Neural cell (in vitro differentiated cells): ENCODE measurements around the gene PRSS21. TPM values are rescaled to one million over a fixed set of nuclear protein-coding genes. Genes with fewer than 3 reads are reported as not detected.

Experiments used
- H2AFZ ChIP-seq: fragments of 200-600, 300-800 bp; sonication (generic), shearing (Covaris generic); 2 replicates; pipeline ENCODE4 v1.6.0; 2014; ENCODE audit warnings: low read depth, mild to moderate bottlenecking, antibody characterized with exemption, low read length, moderate library complexity
- H3F3A ChIP-seq: fragments of 200-600 bp; shearing (Covaris generic); 2 replicates; pipeline ENCODE4 v1.6.1; 2016; ENCODE audit warnings: mild to moderate bottlenecking, moderate library complexity, mixed read lengths, antibody characterized with exemption, low read length; ENCODE audit not compliant: insufficient read depth, poor library complexity, severe bottlenecking
- H3K27ac ChIP-seq: fragments of 200-600, 300-800 bp; sonication (generic), shearing (Covaris generic); 2 replicates; pipeline ENCODE4 v1.5.1; 2014; ENCODE audit warnings: mild to moderate bottlenecking, low read length, moderate library complexity
- H3K27me3 ChIP-seq: fragments of 300-800, 200-600 bp; sonication (generic), shearing (Covaris generic); 2 replicates; pipeline ENCODE4 v1.6.0; 2014; ENCODE audit warnings: mild to moderate bottlenecking, low read depth, low read length, moderate library complexity; ENCODE audit not compliant: insufficient read depth
- H3K36me3 ChIP-seq: fragments of 300-800, 200-600 bp; sonication (generic), shearing (Covaris generic); 2 replicates; pipeline ENCODE4 v1.5.1; 2014; ENCODE audit warnings: mild to moderate bottlenecking, antibody characterized with exemption, low read length, moderate library complexity; ENCODE audit not compliant: insufficient read depth
- H3K4me2 ChIP-seq: fragments of 300-800, 200-600 bp; sonication (generic), shearing (Covaris generic); 2 replicates; pipeline ENCODE4 v1.6.0; 2014; ENCODE audit warnings: mild to moderate bottlenecking, low read length
- H3K4me3 ChIP-seq: fragments of 300-800, 200-600 bp; sonication (generic), shearing (Covaris generic); 2 replicates; pipeline ENCODE4 v1.5.1; 2014; ENCODE audit warnings: mild to moderate bottlenecking, low read length, moderate library complexity
- H3K79me2 ChIP-seq: fragments of 200-600 bp; shearing (Covaris generic); replicated peaks from 2 replicates; pipeline ENCODE4 v1.6.0; 2014; ENCODE audit warnings: mild to moderate bottlenecking, low read length, moderate library complexity; ENCODE audit not compliant: insufficient read depth
- H3K9ac ChIP-seq: fragments of 300-800, 200-600 bp; sonication (generic), shearing (Covaris generic); 2 replicates; pipeline ENCODE4 v1.6.1; 2016; ENCODE audit warnings: mild to moderate bottlenecking, low read length, mixed read lengths
- H3K9me2 ChIP-seq: fragments of 200-600 bp; shearing (Covaris generic); 2 replicates; pipeline ENCODE4 v1.6.1; 2016; ENCODE audit warnings: mild to moderate bottlenecking, low read length, mixed read lengths; ENCODE audit not compliant: insufficient read depth
- H3K9me3 ChIP-seq: fragments of 200-600, 300-800 bp; sonication (generic), shearing (Covaris generic); 2 replicates; pipeline ENCODE4 v1.6.1; 2016; ENCODE audit warnings: mild to moderate bottlenecking, mixed run types, low read length, moderate library complexity, mixed read lengths
- H4K20me1 ChIP-seq: fragments of 200-600 bp; shearing (Covaris generic); 2 replicates; pipeline ENCODE4 v1.6.1; 2016; ENCODE audit warnings: mild to moderate bottlenecking, mixed run types; ENCODE audit not compliant: insufficient read depth
- EP300 ChIP-seq: fragments of 450-650 bp; conservative IDR thresholded peaks from 2 replicates; pipeline ENCODE4 v1.6.1; 2014; ENCODE audit warnings: antibody characterized with exemption, mild to moderate bottlenecking, moderate library complexity; ENCODE audit not compliant: poor library complexity, severe bottlenecking
- EZH2 ChIP-seq: fragments of 200-600, 300-800 bp; shearing (Covaris generic), sonication (generic); IDR thresholded peaks from 2 replicates; pipeline ENCODE4 v1.6.1; 2014; ENCODE audit warnings: antibody characterized with exemption, low read length, borderline replicate concordance, mild to moderate bottlenecking; ENCODE audit not compliant: insufficient read depth, poor library complexity, severe bottlenecking
- MXI1 ChIP-seq: fragments of 450-650 bp; conservative IDR thresholded peaks from 2 replicates; pipeline ENCODE4 v1.6.1; 2014; ENCODE audit warnings: antibody characterized with exemption, mild to moderate bottlenecking; ENCODE audit not compliant: poor library complexity, severe bottlenecking
- POLR2AphosphoS5 ChIP-seq: IDR thresholded peaks from 2 replicates; pipeline ENCODE4 v1.6.1; 2012
- RAD21 ChIP-seq: fragments of 450-650 bp; conservative IDR thresholded peaks from 2 replicates; pipeline ENCODE4 v1.6.1; 2014; ENCODE audit warnings: antibody characterized with exemption, mild to moderate bottlenecking, moderate library complexity
- SMC3 ChIP-seq: fragments of 450-650 bp; conservative IDR thresholded peaks from 2 replicates; pipeline ENCODE4 v1.6.1; 2014; ENCODE audit warnings: antibody characterized with exemption, mild to moderate bottlenecking, moderate library complexity; ENCODE audit not compliant: poor library complexity
- TAF1 ChIP-seq: IDR thresholded peaks from 2 replicates; pipeline ENCODE4 v1.6.1; 2012; ENCODE audit warnings: low read depth
- polyA plus RNA-seq: library from polyadenylated mRNA; depleted of rRNA; stranded (reverse); fragments of >200 nt; gene quantifications from 2 replicates; pipeline ENCODE4 v1.2.3, GENCODE V29; 2014
- TF ChIP-seq, protein P1 (sequence below): fragments of 450-650 bp; IDR thresholded peaks from 2 replicates; pipeline ENCODE4 v1.5.1; 2014; ENCODE audit warnings: antibody characterized with exemption, mild to moderate bottlenecking, moderate library complexity; ENCODE audit not compliant: poor library complexity, severe bottlenecking
- TF ChIP-seq, protein P2 (sequence below): IDR thresholded peaks from 2 replicates; pipeline ENCODE4 v1.6.1; 2012; ENCODE audit warnings: borderline replicate concordance

The PRSS21 gene
- polyA plus RNA-seq, 1 donor from 2014 or later = not detected

DNA sequence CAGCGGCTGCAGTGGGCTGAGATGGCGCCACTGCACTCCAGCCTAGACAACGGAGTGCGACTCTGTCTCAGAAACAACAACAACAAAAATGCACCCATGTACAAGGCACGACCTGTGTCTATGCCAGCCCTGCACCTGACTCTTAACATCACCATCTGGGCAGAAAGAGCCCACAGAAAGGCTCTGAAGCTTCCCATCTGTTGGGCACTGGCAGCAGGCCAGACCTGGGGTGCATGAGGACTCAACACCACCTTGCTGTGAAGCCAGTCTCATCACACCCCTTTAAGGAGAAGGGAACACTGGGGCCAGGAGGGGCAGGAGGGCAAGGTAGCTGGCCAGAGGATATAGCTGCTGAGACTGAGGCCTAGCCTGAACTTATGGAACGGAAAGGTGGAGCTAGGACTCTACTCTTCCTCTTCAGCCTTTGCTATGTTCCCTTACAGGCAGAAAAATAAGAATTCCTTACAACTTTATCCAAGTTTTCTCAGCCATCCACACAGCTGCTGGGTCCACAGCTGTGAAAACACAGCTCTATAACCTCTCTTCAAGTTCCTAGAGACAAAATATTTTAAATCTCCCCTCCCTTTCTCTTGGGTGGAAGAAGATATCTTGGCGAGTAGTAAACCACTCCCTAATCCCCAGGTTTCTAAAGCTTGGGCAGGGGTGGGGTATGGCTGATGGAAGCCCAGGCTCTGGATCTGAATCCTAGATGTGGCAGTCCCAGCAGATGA is 42.7 kb upstream of the PRSS21 start:
- H2AFZ ChIP-seq = no peak overlapping the region
- H3K79me2 ChIP-seq = peaks cover 39% of the 10 kb centered on the region
- no peak overlapping the region for H3K4me3 ChIP-seq
- no peaks in the 10 kb centered on the region for H3K27me3 ChIP-seq
- H3K9ac ChIP-seq = no peak overlapping the region
- H4K20me1 ChIP-seq = no peaks in the 10 kb centered on the region
- no peaks in the 10 kb centered on the region for H3K9me2 ChIP-seq
- TF ChIP-seq, protein P1, sequence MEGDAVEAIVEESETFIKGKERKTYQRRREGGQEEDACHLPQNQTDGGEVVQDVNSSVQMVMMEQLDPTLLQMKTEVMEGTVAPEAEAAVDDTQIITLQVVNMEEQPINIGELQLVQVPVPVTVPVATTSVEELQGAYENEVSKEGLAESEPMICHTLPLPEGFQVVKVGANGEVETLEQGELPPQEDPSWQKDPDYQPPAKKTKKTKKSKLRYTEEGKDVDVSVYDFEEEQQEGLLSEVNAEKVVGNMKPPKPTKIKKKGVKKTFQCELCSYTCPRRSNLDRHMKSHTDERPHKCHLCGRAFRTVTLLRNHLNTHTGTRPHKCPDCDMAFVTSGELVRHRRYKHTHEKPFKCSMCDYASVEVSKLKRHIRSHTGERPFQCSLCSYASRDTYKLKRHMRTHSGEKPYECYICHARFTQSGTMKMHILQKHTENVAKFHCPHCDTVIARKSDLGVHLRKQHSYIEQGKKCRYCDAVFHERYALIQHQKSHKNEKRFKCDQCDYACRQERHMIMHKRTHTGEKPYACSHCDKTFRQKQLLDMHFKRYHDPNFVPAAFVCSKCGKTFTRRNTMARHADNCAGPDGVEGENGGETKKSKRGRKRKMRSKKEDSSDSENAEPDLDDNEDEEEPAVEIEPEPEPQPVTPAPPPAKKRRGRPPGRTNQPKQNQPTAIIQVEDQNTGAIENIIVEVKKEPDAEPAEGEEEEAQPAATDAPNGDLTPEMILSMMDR = no peak
- TF ChIP-seq EP300 = no peak
- no peak for TF ChIP-seq SMC3
- TF ChIP-seq POLR2AphosphoS5 = no peak
- no peak for TF ChIP-seq EZH2
- no peak for TF ChIP-seq MXI1
- TF ChIP-seq, protein P2, sequence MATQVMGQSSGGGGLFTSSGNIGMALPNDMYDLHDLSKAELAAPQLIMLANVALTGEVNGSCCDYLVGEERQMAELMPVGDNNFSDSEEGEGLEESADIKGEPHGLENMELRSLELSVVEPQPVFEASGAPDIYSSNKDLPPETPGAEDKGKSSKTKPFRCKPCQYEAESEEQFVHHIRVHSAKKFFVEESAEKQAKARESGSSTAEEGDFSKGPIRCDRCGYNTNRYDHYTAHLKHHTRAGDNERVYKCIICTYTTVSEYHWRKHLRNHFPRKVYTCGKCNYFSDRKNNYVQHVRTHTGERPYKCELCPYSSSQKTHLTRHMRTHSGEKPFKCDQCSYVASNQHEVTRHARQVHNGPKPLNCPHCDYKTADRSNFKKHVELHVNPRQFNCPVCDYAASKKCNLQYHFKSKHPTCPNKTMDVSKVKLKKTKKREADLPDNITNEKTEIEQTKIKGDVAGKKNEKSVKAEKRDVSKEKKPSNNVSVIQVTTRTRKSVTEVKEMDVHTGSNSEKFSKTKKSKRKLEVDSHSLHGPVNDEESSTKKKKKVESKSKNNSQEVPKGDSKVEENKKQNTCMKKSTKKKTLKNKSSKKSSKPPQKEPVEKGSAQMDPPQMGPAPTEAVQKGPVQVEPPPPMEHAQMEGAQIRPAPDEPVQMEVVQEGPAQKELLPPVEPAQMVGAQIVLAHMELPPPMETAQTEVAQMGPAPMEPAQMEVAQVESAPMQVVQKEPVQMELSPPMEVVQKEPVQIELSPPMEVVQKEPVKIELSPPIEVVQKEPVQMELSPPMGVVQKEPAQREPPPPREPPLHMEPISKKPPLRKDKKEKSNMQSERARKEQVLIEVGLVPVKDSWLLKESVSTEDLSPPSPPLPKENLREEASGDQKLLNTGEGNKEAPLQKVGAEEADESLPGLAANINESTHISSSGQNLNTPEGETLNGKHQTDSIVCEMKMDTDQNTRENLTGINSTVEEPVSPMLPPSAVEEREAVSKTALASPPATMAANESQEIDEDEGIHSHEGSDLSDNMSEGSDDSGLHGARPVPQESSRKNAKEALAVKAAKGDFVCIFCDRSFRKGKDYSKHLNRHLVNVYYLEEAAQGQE = no peak
- TF ChIP-seq TAF1 = no peak
- TF ChIP-seq RAD21 = no peak
- no peaks in the 10 kb centered on the region for H3F3A ChIP-seq
- H3K9me3 ChIP-seq = no peaks in the 10 kb centered on the region
- peaks cover 4% of the 10 kb centered on the region for H3K36me3 ChIP-seq
- H3K4me2 ChIP-seq = no peak overlapping the region
- H3K27ac ChIP-seq = no peak overlapping the region

DNA sequence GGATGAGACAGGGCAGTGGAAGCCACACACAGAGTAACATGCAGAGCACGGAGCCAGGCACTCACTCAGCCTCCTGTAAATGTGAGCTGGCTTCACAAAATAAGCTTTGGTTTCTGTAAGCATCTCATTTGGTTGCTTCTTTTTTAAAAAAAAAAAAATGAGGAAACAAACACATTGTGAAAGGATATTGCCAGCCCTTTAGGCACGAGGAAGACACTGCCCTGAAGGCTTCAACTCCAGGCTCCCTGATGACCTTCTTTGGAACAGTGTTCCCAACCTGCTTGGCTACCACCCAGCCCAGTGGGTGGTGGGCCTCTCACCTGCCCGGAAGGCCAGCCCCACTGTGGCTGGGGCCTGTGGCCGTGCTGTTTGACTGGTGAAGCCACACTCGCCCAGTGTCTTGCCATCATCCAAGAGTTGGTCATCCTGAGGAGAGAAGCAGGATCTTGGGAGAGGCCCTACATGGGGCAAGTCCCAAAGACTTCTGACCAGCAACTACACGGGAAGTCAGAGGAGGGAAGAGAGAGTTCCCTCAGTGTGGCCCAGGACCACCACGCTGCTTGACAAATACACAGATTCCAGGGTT is 41.8 kb upstream of the PRSS21 start:
- H4K20me1 ChIP-seq = no peaks in the 10 kb centered on the region
- H3K9me3 ChIP-seq = no peaks in the 10 kb centered on the region
- no peak overlapping the region for H3K27ac ChIP-seq
- H3K79me2 ChIP-seq = peaks cover 39% of the 10 kb centered on the region
- peak overlapping the region; percentile 95 for H3K9ac ChIP-seq
- H3F3A ChIP-seq = no peaks in the 10 kb centered on the region
- peak overlapping the region; percentile 98 for H3K4me3 ChIP-seq
- H3K27me3 ChIP-seq = no peaks in the 10 kb centered on the region
- peak overlapping the region; percentile 76 for H3K4me2 ChIP-seq
- H3K9me2 ChIP-seq = no peaks in the 10 kb centered on the region
- TF ChIP-seq EZH2 (no peak), EP300 (no peak), TAF1 (no peak), RAD21 (no peak), MXI1 (no peak), POLR2AphosphoS5 (no peak), SMC3 (no peak)
- TF ChIP-seq, protein P2 = no peak
- TF ChIP-seq, protein P1 = no peak
- H3K36me3 ChIP-seq = peaks cover 4% of the 10 kb centered on the region
- no peak overlapping the region for H2AFZ ChIP-seq
